HFFc6 (cell line): ENCODE measurements around the gene OSTN. TPM values are rescaled to one million over a fixed set of nuclear protein-coding genes. Genes with fewer than 3 reads are reported as not detected.
A peak's percentile ranks its signal among the peaks of the same experiment; 100 is the strongest.
"Not testable (repeated sequence)": the region's sequence is repeated elsewhere in the genome, so short reads cannot be mapped to it uniquely, and the experiment has no call there.

Source experiments
- DNase-seq: peaks from one replicate; pipeline ENCODE4 v3.0.0-alpha.2; 2018
- H3K27ac Mint-ChIP-seq: 2 replicates; pipeline ENCODE4 v1.8.0; 2020; ENCODE audit warnings: mild to moderate bottlenecking, mixed read lengths
- H3K27me3 Mint-ChIP-seq: 2 replicates; pipeline ENCODE4 v1.8.0; 2021; ENCODE audit warnings: mild to moderate bottlenecking, moderate library complexity, mixed read lengths; ENCODE audit not compliant: insufficient read depth
- H3K36me3 Mint-ChIP-seq: 2 replicates; pipeline ENCODE4 v1.8.0; 2021; ENCODE audit warnings: low read depth, mixed read lengths
- H3K4me1 Mint-ChIP-seq: 2 replicates; pipeline ENCODE4 v1.8.0; 2020; ENCODE audit warnings: low read depth, mixed read lengths
- H3K4me3 Mint-ChIP-seq: 2 replicates; pipeline ENCODE4 v1.8.0; 2020; ENCODE audit warnings: mild to moderate bottlenecking, moderate library complexity, mixed read lengths
- H3K9me3 Mint-ChIP-seq: 2 replicates; pipeline ENCODE4 v1.8.0; 2020; ENCODE audit warnings: mild to moderate bottlenecking, mixed read lengths
- total RNA-seq, 6 experiments: library from RNA; stranded (reverse); fragmentation: NEBNext Ultra II Directional; extraction: Animal tissue kit (Norgen Biotek cat#: 25700); gene quantifications; 2 replicates in 1 of 6; 3 replicates in 5 of 6; pipeline ENCODE4 v1.2.3, GENCODE V29; 2021
- TF ChIP-seq, protein P1 (sequence below): fragments of 200-600 bp; sonication (generic); IDR thresholded peaks from 2 replicates; pipeline ENCODE4 v1.5.0; 2021; ENCODE audit warnings: antibody characterized with exemption, mild to moderate bottlenecking

OSTN gene
- total RNA-seq, 6 experiments from 2014 or later, result 0.24 to 0.71 (median 0.34) TPM; not detected in 2

DNA sequence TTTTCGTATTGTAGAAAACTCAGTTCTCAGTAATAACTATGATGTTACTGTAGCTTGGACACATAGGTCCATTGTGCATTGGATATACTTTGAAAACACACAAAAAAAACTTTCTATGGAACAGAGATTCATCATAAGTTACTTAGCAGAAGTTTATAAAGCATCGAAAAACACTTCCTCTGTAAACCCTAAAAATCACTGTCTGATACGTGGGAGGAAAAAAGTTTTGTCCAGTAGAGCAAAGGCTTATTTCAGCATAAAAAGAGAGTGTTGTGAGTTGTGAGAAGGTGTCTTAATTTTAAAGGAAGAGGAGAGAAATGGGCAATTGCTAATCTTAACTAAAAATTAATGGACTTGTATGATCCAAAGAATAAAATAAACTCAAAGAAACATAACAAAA is 64.8 kb downstream of the OSTN start:
- H3K4me1 Mint-ChIP-seq, result peaks cover 33% of the 10 kb centered on the region
- no peak for DNase-seq
- H3K36me3 Mint-ChIP-seq, result peaks cover 11% of the 10 kb centered on the region
- no peaks in the 10 kb centered on the region for H3K9me3 Mint-ChIP-seq
- no peak overlapping the region for H3K27ac Mint-ChIP-seq
- TF ChIP-seq, protein P1, sequence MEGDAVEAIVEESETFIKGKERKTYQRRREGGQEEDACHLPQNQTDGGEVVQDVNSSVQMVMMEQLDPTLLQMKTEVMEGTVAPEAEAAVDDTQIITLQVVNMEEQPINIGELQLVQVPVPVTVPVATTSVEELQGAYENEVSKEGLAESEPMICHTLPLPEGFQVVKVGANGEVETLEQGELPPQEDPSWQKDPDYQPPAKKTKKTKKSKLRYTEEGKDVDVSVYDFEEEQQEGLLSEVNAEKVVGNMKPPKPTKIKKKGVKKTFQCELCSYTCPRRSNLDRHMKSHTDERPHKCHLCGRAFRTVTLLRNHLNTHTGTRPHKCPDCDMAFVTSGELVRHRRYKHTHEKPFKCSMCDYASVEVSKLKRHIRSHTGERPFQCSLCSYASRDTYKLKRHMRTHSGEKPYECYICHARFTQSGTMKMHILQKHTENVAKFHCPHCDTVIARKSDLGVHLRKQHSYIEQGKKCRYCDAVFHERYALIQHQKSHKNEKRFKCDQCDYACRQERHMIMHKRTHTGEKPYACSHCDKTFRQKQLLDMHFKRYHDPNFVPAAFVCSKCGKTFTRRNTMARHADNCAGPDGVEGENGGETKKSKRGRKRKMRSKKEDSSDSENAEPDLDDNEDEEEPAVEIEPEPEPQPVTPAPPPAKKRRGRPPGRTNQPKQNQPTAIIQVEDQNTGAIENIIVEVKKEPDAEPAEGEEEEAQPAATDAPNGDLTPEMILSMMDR, result no peak
- H3K27me3 Mint-ChIP-seq, result no peaks in the 10 kb centered on the region; the same call in 1 of the 2 replicates
- peak overlapping the region; percentile 85; the same call in 1 of the 2 replicates for H3K4me3 Mint-ChIP-seq

DNA sequence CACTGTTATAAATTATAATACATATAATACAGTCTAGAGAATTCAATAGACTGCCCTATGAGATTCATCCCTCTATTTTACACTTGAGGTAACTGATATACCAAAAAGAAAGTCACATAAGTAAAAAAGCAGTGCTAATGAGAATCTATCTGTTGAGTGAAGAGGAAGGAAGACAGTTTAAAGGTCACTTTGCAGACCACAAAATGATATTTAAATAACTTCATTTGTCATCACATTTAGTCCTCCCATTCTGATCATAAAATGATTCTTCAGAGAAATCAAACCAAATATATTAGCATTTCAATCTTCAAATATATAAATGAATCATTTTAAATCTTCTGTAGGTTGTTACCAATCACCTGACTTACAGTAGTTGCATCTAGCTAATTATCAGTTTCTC is 69.7 kb downstream of the OSTN start:
- TF ChIP-seq, protein P1, result no peak
- H3K4me3 Mint-ChIP-seq, result no peak overlapping the region
- H3K4me1 Mint-ChIP-seq, result peaks cover 11% of the 10 kb centered on the region; the same call in 1 of the 2 replicates
- H3K27ac Mint-ChIP-seq, result no peak overlapping the region
- H3K36me3 Mint-ChIP-seq, result peaks cover 11% of the 10 kb centered on the region
- H3K9me3 Mint-ChIP-seq, result no peaks in the 10 kb centered on the region
- DNase-seq, result no peak
- H3K27me3 Mint-ChIP-seq, result no peaks in the 10 kb centered on the region; the same call in 1 of the 2 replicates

DNA sequence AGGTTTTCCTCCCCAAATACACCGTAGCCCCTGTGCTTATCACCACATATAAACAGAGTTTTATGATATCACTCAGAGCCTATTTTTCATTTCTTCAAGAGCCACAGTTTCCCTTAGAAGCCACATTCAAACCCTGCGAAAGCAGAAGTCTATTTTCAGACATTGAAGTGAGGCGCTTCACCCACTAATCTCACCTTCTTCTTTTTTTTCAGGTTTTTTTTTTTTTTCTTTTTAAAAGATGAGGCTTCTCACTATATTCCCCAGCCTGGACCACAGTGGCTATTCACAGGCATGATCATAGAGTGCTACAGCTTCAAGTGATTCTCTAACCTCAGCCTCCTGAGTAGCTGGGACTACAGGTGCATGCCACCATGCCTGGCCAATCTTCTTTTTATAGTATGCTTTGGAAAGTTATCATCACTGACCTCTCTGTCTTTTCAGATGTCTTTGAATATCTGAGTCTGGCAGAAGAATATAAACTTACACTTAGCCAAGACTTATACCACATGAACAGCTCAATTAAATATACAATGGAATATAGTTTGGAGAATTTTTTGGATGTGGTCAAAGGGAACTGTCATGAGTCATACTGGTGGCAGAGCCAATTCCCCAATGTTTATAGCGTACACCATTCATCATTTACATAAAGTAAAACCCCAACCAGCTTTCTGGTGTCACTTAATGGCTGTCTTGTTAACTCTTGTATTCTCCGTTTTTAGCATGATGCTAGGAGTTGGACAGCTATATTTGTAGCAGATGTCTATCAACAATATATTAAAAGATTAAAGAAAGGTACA is 70.4 kb downstream of the OSTN start:
- H3K4me3 Mint-ChIP-seq, result no peak overlapping the region
- TF ChIP-seq, protein P1, result no peak

DNA sequence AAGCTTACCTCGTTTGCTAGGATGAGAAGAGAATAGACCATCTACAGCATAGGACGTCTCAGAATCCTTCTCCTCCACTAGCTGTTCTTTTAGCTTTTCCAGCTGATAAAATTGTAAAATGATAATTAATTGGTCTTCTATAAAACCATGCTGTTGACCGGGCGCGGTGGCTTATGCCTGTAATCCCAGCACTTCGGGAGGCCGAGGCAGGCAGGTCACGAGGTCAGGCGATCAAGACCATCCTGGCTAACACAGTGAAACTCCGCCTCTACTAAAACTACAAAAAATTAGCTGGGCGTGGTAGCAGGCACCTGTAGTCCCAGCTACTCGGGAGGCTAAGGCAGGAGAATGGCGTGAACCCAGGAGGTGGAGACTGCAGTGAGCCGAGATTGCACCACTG is 76.2 kb downstream of the OSTN start:
- H3K4me1 Mint-ChIP-seq, H3K27ac Mint-ChIP-seq, DNase-seq, H3K27me3 Mint-ChIP-seq, H3K9me3 Mint-ChIP-seq, H3K4me3 Mint-ChIP-seq, H3K36me3 Mint-ChIP-seq: not testable (repeated sequence)

More for the DNA sequence above, 70.4 kb downstream of the OSTN start:
- Mint-ChIP-seq H3K36me3 (peaks cover 11% of the 10 kb centered on the region), H3K27ac (no peak overlapping the region), H3K27me3 (no peaks in the 10 kb centered on the region; the same call in 1 of the 2 replicates), H3K9me3 (no peaks in the 10 kb centered on the region), H3K4me1 (peaks cover 6% of the 10 kb centered on the region; the same call in 1 of the 2 replicates)
- no peak for DNase-seq

DNA sequence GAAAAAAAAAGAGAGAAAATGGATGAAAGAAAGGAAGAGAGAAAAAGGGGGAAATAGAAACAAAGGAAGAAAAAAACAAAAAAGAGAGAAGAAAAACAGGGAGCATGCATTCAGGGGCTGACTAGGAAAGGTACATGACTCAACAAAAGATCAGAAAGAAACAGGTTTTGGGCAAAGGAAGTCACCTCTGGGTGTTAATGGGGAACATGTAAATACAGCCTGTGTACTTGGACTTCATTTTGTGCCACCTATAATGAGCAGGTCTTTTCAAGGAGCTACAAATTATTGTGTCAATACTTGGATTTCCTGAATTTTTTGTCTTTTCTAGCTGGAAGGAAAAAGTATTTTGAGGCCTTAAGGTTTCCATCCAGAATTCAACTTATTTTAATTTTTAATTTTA is 76.7 kb downstream of the OSTN start:
- no peak overlapping the region for H3K4me3 Mint-ChIP-seq

DNA sequence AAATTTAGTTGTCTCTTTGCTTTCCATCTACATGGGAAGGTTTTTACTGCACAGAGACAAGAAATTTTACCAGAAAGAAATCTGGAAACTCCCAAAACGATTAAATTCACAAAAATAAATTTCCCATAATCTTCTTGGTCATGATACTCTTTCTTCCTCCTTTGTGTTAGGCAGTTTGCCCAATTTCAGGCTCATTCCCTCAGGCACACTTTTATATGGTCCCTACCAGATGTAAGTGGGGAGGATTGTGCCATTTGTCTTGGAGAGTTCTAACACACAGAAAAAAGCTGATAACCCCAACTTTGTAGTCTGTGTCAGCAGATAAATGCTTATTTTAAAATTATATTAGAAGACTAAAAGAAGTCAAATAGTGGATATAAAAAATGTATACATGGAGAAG is 81.1 kb downstream of the OSTN start:
- Mint-ChIP-seq H3K4me1 (peaks cover 16% of the 10 kb centered on the region), H3K27ac (no peak overlapping the region), H3K27me3 (no peaks in the 10 kb centered on the region), H3K4me3 (no peak overlapping the region), H3K9me3 (no peaks in the 10 kb centered on the region), H3K36me3 (no peaks in the 10 kb centered on the region)
- DNase-seq, result no peak
- TF ChIP-seq, protein P1, result no peak

More for the DNA sequence above, 76.7 kb downstream of the OSTN start:
- TF ChIP-seq, protein P1, result no peak
- Mint-ChIP-seq H3K27ac (no peak overlapping the region), H3K4me1 (no peaks in the 10 kb centered on the region), H3K36me3 (no peaks in the 10 kb centered on the region), H3K9me3 (no peaks in the 10 kb centered on the region), H3K27me3 (no peaks in the 10 kb centered on the region; the same call in 1 of the 2 replicates)
- DNase-seq, result no peak
